HCT116 (cell line): Measurements from ENCODE around the gene KCNJ10.

Experiments
- POLR2A ChIP-seq: IDR thresholded peaks from 2 replicates; pipeline ENCODE4 v1.7.0; 2011; ENCODE audit warnings: borderline replicate concordance; ENCODE audit not compliant: insufficient read depth, insufficient read length; ENCODE audit errors: extremely low read depth
- TF ChIP-seq, protein P1 (sequence below), 3 experiments: fragments of 200-600 bp in 1 of 3; sonication (generic) in 1 of 3; IDR thresholded peaks in 2 of 3; conservative IDR thresholded peaks in 1 of 3; 2 replicates each; pipeline ENCODE4 v1.5.1; 2012 to 2017; ENCODE audit warnings: low read depth in 2 of 3, low read length in 2 of 3, antibody characterized with exemption in 1 of 3, borderline replicate concordance in 1 of 3, control low read depth in 1 of 3, mild to moderate bottlenecking in 1 of 3, mixed read lengths in 1 of 3, mixed run types in 1 of 3, moderate library complexity in 1 of 3; ENCODE audit not compliant: insufficient read depth in 1 of 3

DNA sequence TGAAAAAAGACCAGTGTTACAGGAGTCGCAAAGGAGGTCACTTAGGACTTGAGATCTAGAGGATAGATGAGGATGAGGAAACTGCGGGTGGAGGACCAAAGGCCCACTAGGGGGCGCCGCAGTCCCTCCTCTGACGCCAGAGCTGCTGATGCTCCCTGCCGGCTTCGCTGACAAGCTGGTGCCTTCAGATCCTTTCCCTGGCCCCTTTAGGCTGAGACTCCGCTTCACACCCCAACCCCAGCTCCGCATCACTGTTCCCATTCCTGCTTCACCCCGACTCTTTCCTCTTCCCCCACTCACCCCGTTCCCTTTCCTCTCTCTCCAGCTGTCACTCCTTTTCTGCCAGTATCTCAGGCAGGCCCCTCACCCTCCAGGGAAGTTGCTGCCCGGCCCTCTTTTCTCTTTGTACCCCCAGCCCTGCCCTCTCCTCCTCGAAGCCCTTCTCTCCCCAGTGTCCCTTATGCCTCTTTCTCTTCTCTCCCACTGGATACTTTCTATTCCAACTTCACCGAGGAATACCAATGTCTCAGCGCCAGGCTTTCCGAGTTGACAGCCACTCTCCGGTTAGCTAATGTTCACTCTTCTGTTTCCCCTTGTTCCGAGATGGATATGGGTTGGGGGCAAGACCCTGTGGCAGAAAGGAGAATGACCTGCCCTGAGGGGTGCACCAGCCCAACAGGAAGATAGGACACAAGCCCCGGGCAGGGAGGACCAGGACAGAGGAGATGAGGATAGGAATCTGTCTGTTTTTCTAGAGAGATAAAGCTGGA, 15.9 kb upstream of the KCNJ10 start:
- no peak for TF ChIP-seq POLR2A
- TF ChIP-seq, protein P1, sequence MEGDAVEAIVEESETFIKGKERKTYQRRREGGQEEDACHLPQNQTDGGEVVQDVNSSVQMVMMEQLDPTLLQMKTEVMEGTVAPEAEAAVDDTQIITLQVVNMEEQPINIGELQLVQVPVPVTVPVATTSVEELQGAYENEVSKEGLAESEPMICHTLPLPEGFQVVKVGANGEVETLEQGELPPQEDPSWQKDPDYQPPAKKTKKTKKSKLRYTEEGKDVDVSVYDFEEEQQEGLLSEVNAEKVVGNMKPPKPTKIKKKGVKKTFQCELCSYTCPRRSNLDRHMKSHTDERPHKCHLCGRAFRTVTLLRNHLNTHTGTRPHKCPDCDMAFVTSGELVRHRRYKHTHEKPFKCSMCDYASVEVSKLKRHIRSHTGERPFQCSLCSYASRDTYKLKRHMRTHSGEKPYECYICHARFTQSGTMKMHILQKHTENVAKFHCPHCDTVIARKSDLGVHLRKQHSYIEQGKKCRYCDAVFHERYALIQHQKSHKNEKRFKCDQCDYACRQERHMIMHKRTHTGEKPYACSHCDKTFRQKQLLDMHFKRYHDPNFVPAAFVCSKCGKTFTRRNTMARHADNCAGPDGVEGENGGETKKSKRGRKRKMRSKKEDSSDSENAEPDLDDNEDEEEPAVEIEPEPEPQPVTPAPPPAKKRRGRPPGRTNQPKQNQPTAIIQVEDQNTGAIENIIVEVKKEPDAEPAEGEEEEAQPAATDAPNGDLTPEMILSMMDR (IDR thresholded peaks at IDR 0.05 in 2 of 3, conservative IDR thresholded peaks at IDR 0.05 in 1 of 3; ENCODE audit: borderline replicate concordance in 1 of 3, insufficient read depth in 1 of 3, low read depth in 2 of 3, low read length in 2 of 3) = peak; percentile 74 to 92 (median 78)
